Measurements from ENCODE around the gene TMPRSS4.

The TMPRSS4 gene

GRCh38 chr11:118076754-118077281, at the start of gene TMPRSS4:
TSS of gene TMPRSS4 (plus strand) at chr11:118077078. CDS start at chr11:118077303, 225 bp downstream.
- FAIRE-seq: no peak
- no peak for DNase-seq (ENCODE audit: insufficient read length, low spot score)

- FAIRE-seq (no peak), DNase-seq (ENCODE audit: insufficient read length, low spot score) (no peak)
These were observed 49.2 kb upstream of the TMPRSS4 start for GRCh38 chr11:118027694-118028093.

GRCh38 chr11:118028626-118029025, 48.3 kb upstream of the TMPRSS4 start:
- DNase-seq (ENCODE audit: insufficient read length, low spot score) (no peak), FAIRE-seq (no peak)

- DNase-seq (ENCODE audit: insufficient read length, low spot score) (no peak), FAIRE-seq (no peak)
These were observed 43.4 kb upstream of the TMPRSS4 start for GRCh38 chr11:118033443-118033842.

- DNase-seq (ENCODE audit: insufficient read length, low spot score) (no peak), FAIRE-seq (no peak)
These were observed 34.7 kb upstream of the TMPRSS4 start for GRCh38 chr11:118042141-118042540.

GRCh38 chr11:118042796-118043195, 34.1 kb upstream of the TMPRSS4 start:
- FAIRE-seq: no peak

GRCh38 chr11:118045191-118045590, 31.7 kb upstream of the TMPRSS4 start:
- FAIRE-seq: no peak
- DNase-seq (ENCODE audit: insufficient read length, low spot score): no peak

More at GRCh38 chr11:118042796-118043195, 34.1 kb upstream of the TMPRSS4 start:
- no peak for DNase-seq (ENCODE audit: insufficient read length, low spot score)

- FAIRE-seq (no peak), DNase-seq (ENCODE audit: insufficient read length, low spot score) (no peak)
These were observed 30.6 kb upstream of the TMPRSS4 start for GRCh38 chr11:118046051-118046963.

GRCh38 chr11:118046964-118047700, 29.7 kb upstream of the TMPRSS4 start:
- FAIRE-seq (no peak), DNase-seq (ENCODE audit: insufficient read length, low spot score) (no peak)

- DNase-seq (ENCODE audit: insufficient read length, low spot score): no peak
- FAIRE-seq: no peak
These were observed 29.1 kb upstream of the TMPRSS4 start for GRCh38 chr11:118047749-118048148.

GRCh38 chr11:118048472-118049370, 28.2 kb upstream of the TMPRSS4 start:
- FAIRE-seq (no peak), DNase-seq (ENCODE audit: insufficient read length, low spot score) (no peak)

- no peak for FAIRE-seq
- DNase-seq (ENCODE audit: insufficient read length, low spot score): no peak
These were observed 27.1 kb upstream of the TMPRSS4 start for GRCh38 chr11:118049771-118050170.

- no peak for DNase-seq (ENCODE audit: insufficient read length, low spot score)
- FAIRE-seq: no peak
These were observed 26.5 kb upstream of the TMPRSS4 start for GRCh38 chr11:118050208-118050891.

- no peak for FAIRE-seq
- no peak for DNase-seq (ENCODE audit: insufficient read length, low spot score)
These were observed 25.7 kb upstream of the TMPRSS4 start for GRCh38 chr11:118051136-118051610.

GRCh38 chr11:118051611-118052461, 25.0 kb upstream of the TMPRSS4 start:
- DNase-seq (ENCODE audit: insufficient read length, low spot score) (no peak), FAIRE-seq (no peak)

- no peak for FAIRE-seq
- DNase-seq (ENCODE audit: insufficient read length, low spot score): no peak
These were observed 24.2 kb upstream of the TMPRSS4 start for GRCh38 chr11:118052581-118053206.

- FAIRE-seq: no peak
These were observed 21.9 kb upstream of the TMPRSS4 start for GRCh38 chr11:118054712-118055640.

More at GRCh38 chr11:118054712-118055640, 21.9 kb upstream of the TMPRSS4 start:
- DNase-seq (ENCODE audit: insufficient read length, low spot score): no peak
